Vagina (tissue), 2 donors: ENCODE results near the gene PHLDB2.

Experiments used
- POLR2A ChIP-seq, 2 donors: fragments of 450-650 bp; IDR thresholded peaks; one replicate each; pipeline ENCODE4 v1.6.1; 2017; ENCODE audit warnings: antibody characterized with exemption in 2 of 2, mild to moderate bottlenecking in 2 of 2, moderate library complexity in 2 of 2
- POLR2AphosphoS5 ChIP-seq, 2 donors: sonication (generic); formaldehyde crosslinking; IDR thresholded peaks; one replicate each; pipeline ENCODE4 v1.9.0; 2017; ENCODE audit warnings: antibody characterized with exemption in 2 of 2, mild to moderate bottlenecking in 2 of 2, low read depth in 1 of 2; ENCODE audit not compliant: insufficient read depth in 1 of 2
- TF ChIP-seq, protein P1 (sequence below), 3 experiments: fragments of 450-650 bp in 2 of 3; fragments of 200-600 bp in 1 of 3; sonication (generic) in 1 of 3; IDR thresholded peaks; one replicate each; pipeline ENCODE4 v1.5.1; 2017 to 2019; ENCODE audit warnings: antibody characterized with exemption in 3 of 3, mild to moderate bottlenecking in 2 of 3, moderate library complexity in 2 of 3

GRCh38 chr3:112001526-112001925 is 142.5 kb downstream of the PHLDB2 start:
- TF ChIP-seq, protein P1, sequence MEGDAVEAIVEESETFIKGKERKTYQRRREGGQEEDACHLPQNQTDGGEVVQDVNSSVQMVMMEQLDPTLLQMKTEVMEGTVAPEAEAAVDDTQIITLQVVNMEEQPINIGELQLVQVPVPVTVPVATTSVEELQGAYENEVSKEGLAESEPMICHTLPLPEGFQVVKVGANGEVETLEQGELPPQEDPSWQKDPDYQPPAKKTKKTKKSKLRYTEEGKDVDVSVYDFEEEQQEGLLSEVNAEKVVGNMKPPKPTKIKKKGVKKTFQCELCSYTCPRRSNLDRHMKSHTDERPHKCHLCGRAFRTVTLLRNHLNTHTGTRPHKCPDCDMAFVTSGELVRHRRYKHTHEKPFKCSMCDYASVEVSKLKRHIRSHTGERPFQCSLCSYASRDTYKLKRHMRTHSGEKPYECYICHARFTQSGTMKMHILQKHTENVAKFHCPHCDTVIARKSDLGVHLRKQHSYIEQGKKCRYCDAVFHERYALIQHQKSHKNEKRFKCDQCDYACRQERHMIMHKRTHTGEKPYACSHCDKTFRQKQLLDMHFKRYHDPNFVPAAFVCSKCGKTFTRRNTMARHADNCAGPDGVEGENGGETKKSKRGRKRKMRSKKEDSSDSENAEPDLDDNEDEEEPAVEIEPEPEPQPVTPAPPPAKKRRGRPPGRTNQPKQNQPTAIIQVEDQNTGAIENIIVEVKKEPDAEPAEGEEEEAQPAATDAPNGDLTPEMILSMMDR (IDR thresholded peaks at IDR 0.05) = no peak
- TF ChIP-seq POLR2A (IDR thresholded peaks at IDR 0.05) = no peak
- no peak for TF ChIP-seq POLR2AphosphoS5 (IDR thresholded peaks at IDR 0.05; ENCODE audit: insufficient read depth in 1 of 2, low read depth in 1 of 2)
